Spleen (tissue), 7 donors: ENCODE measurements around the gene CDK14.

Experiments
- CTCF ChIP-seq, 11 experiments: fragments of 200-600 bp in 7 of 11; fragments of 450-650 bp in 4 of 11; sonication (generic) in 4 of 11; IDR thresholded peaks in 8 of 11; conservative IDR thresholded peaks in 3 of 11; 1 replicate in 7 of 11; 2 replicates in 4 of 11; pipeline versions ENCODE4 v1.4.0 to v1.8.0; 2016 to 2021; ENCODE audit warnings: antibody characterized with exemption in 11 of 11, inconsistent platforms in 4 of 11, mild to moderate bottlenecking in 1 of 11
- POLR2A ChIP-seq, 3 donors: fragments of 450-650 bp; IDR thresholded peaks; one replicate each; pipeline ENCODE4 v1.5.1; 2017; ENCODE audit warnings: antibody characterized with exemption in 3 of 3, mild to moderate bottlenecking in 1 of 3
- donor health status: DM: no; HTN: no; CAD: no; lungs with moderate emphysema.
- donor health status: DM: no; HTN: no; CAD: no.
- donor health status: DM: no; HTN: no; CAD: no.

- TF ChIP-seq CTCF (IDR thresholded peaks at IDR 0.05 in 8 of 11, conservative IDR thresholded peaks at IDR 0.05 in 3 of 11), result no peak
- TF ChIP-seq POLR2A (IDR thresholded peaks at IDR 0.05), result no peak
Observed at GRCh38 chr7:90655566-90655965, 59.4 kb downstream of the CDK14 start.
